Glutamatergic neuron (in vitro differentiated cells): ENCODE results near the gene ACTA2. TPM values are rescaled to one million over a fixed set of nuclear protein-coding genes. Genes with fewer than 3 reads are reported as not detected.

ENCODE experiments used
- DNase-seq: peaks from one replicate; pipeline ENCODE4 v3.0.0; 2022
- H3K27ac Mint-ChIP-seq: one replicate; pipeline ENCODE4 v1.8.0; 2020; ENCODE audit warnings: mild to moderate bottlenecking, mixed read lengths, inconsistent platforms; ENCODE audit not compliant: unreplicated experiment
- H3K27me3 Mint-ChIP-seq: one replicate; pipeline ENCODE4 v1.8.0; 2020; ENCODE audit warnings: mild to moderate bottlenecking, moderate library complexity, mixed read lengths, inconsistent platforms; ENCODE audit not compliant: unreplicated experiment
- H3K36me3 Mint-ChIP-seq: one replicate; pipeline ENCODE4 v1.8.0; 2020; ENCODE audit warnings: mild to moderate bottlenecking, mixed read lengths, inconsistent platforms; ENCODE audit not compliant: unreplicated experiment
- H3K4me1 Mint-ChIP-seq: one replicate; pipeline ENCODE4 v1.8.0; 2020; ENCODE audit warnings: mild to moderate bottlenecking, low read depth, mixed read lengths, inconsistent platforms; ENCODE audit not compliant: unreplicated experiment
- H3K4me3 Mint-ChIP-seq: one replicate; pipeline ENCODE4 v1.8.0; 2020; ENCODE audit warnings: mild to moderate bottlenecking, mixed read lengths, inconsistent platforms; ENCODE audit not compliant: unreplicated experiment
- H3K9me3 Mint-ChIP-seq: one replicate; pipeline ENCODE4 v1.8.0; 2020; ENCODE audit warnings: mild to moderate bottlenecking, moderate library complexity, mixed read lengths, inconsistent platforms; ENCODE audit not compliant: unreplicated experiment
- CTCF ChIP-seq: fragments of 200-600 bp; sonication (generic); IDR thresholded peaks from one replicate; pipeline ENCODE4 v1.5.0; 2021; ENCODE audit not compliant: partially characterized antibody, unreplicated experiment
- total RNA-seq: library from RNA; stranded (reverse); fragmentation: NEBNext Ultra II Directional; extraction: Animal tissue kit (Norgen Biotek cat#: 25700); gene quantifications from one replicate; pipeline ENCODE4 v1.2.1, GENCODE V29; 2021; ENCODE audit not compliant: unreplicated experiment

The ACTA2 gene
- total RNA-seq, 1 donor from 2014 or later: 4.3 TPM

- Mint-ChIP-seq H3K27ac (no peak overlapping the region), H3K27me3 (no peaks in the 10 kb centered on the region), H3K9me3 (no peaks in the 10 kb centered on the region), H3K4me3 (no peak overlapping the region), H3K36me3 (no peaks in the 10 kb centered on the region), H3K4me1 (no peaks in the 10 kb centered on the region)
- no peak for DNase-seq
- no peak for TF ChIP-seq CTCF
Measured at GRCh38 chr10:88979603-88980002, 27.0 kb upstream of the ACTA2 start.

GRCh38 chr10:88979153-88979562 is 26.6 kb upstream of the ACTA2 start:
- H3K27me3 Mint-ChIP-seq: no peaks in the 10 kb centered on the region
- no peaks in the 10 kb centered on the region for H3K9me3 Mint-ChIP-seq
- no peak overlapping the region for H3K4me3 Mint-ChIP-seq
- no peak overlapping the region for H3K27ac Mint-ChIP-seq
- H3K4me1 Mint-ChIP-seq: no peaks in the 10 kb centered on the region
- no peaks in the 10 kb centered on the region for H3K36me3 Mint-ChIP-seq
- no peak for DNase-seq
- no peak for TF ChIP-seq CTCF

DNA sequence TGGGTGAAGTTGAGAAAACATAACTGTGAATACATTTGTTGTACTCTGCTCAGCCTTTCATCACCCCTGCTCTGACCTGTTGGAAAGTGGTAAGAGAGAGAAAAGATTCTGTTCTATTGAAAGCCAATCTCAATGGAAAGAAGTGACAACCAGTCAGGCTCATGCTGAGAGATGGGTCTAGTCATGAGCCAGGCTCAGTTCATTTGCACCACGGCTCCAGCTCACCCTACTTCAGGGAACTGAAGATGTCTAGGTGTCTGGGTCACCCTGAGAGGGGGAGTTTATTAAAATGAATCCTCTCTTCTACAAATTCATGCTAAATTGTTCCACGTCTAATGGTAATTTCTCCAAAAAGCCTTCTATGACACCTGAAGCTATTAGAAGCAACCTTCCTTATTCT is 25.9 kb upstream of the ACTA2 start:
- H3K4me1 Mint-ChIP-seq: no peaks in the 10 kb centered on the region
- no peak overlapping the region for H3K27ac Mint-ChIP-seq
- DNase-seq: no peak
- no peak for TF ChIP-seq CTCF
- no peaks in the 10 kb centered on the region for H3K36me3 Mint-ChIP-seq
- H3K9me3 Mint-ChIP-seq: no peaks in the 10 kb centered on the region
- no peak overlapping the region for H3K4me3 Mint-ChIP-seq
- H3K27me3 Mint-ChIP-seq: no peaks in the 10 kb centered on the region

DNA sequence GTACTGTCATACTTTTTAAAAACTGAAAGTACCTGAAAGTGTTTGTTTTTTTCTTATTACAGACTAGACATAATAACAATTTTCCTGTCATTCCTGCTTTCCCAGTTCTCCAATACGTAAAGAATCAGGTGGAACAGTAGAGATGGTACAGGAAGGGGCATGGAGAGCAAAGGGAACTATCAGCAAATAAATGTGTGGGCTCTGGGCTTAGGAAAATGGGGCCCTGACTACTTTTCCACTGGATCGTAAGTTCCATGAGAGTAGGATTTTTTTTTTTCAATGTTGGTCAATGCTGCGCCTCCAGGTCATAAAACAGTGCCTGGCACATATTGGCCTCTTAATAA is 22.8 kb upstream of the ACTA2 start:
- Mint-ChIP-seq H3K9me3 (no peaks in the 10 kb centered on the region), H3K4me3 (no peak overlapping the region), H3K4me1 (no peaks in the 10 kb centered on the region), H3K36me3 (no peaks in the 10 kb centered on the region), H3K27me3 (no peaks in the 10 kb centered on the region), H3K27ac (no peak overlapping the region)
- DNase-seq: no peak
- TF ChIP-seq CTCF: no peak

DNA sequence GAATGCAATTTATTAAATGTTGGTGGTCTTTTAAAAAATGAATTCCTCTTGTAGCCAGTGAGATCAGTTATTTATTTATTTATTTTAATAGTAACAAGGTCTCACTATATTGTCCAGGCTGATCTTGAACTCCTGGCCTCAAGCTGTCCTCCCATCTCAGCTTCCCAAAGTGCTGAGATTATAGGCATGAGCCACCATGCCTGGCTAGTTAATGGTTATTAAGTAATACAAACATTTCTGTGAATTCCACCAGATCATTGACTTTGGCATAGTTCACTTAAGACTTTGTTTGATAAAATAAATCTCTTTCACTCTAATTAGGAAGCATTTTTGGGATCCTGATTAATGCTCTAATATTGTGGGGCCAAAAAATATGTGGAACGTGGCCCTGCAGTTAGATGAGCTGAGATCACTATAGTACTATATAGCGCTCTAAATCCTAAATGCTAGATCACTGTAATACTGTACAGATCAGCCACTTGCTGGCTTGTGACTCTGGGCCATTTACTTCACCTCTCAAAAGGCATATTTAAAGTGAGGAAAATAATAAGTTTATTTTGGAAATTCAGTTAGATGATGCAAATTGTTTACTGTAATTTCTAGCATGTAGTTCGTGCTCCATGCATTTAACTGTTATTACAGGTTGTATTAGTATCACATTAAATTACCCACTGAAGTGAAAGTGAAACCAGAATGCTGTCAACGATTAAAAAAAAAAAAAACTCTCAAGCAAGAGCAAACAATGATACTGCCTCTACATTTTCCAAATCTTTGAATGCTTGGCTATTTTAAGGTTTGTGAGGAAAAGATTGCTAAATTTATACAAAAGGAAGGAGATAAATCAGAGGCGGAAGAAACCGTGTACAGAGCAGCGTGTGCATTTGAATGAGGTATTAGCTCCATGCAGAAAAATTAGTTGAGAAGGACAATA is 22.1 kb upstream of the ACTA2 start:
- Mint-ChIP-seq H3K27me3 (no peaks in the 10 kb centered on the region), H3K9me3 (no peaks in the 10 kb centered on the region), H3K27ac (no peak overlapping the region), H3K4me3 (no peak overlapping the region), H3K4me1 (no peaks in the 10 kb centered on the region), H3K36me3 (no peaks in the 10 kb centered on the region)
- DNase-seq: no peak
- TF ChIP-seq CTCF: no peak
